RPMI8226 (cell line): ENCODE measurements around the gene STK38.
"Not testable (repeated sequence)": the region's sequence is repeated elsewhere in the genome, so short reads cannot be mapped to it uniquely, and the experiment has no call there.

Source experiments
- DNase-seq: peaks from one replicate; pipeline ENCODE4 v3.0.0-alpha.2; 2015

STK38 gene

GRCh38 chr6:36546920-36547645, at the start of gene STK38:
Gene STK38 (minus strand): TSS chr6:36547479. CDS start chr6:36540202, 7,277 bp downstream.
- DNase-seq: peak; percentile 92

DNA sequence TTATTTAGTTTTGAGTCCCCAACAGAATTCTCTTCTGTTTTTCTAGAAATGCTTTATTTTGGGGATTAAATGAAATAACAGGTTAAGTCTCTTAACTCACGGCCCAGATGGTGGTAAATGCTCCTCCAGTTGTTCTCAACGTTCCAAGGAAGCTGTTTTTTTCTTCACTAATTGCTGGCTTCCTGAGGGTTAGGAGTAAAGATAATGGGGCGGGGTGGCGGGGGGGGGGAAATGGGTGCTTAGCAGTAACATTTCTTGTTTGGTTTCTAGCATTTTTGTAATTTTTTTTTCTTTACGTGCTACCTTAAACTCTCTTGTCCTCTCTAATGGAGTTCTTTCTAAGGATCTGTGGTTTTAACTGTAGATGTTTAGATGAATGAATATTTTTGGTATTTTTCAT, 49.1 kb upstream of the STK38 start:
- DNase-seq: no peak

- DNase-seq: peak; percentile 37
Observed at GRCh38 chr6:36594816-36595643, 47.8 kb upstream of the STK38 start.

GRCh38 chr6:36594029-36594815, 46.9 kb upstream of the STK38 start, which contains the start of gene SRSF3:
Gene SRSF3 (plus strand): TSS chr6:36594362. CDS start chr6:36596763, 2,401 bp downstream.
- peak; percentile 98 for DNase-seq

- peak; percentile 77 for DNase-seq
Observed at GRCh38 chr6:36593569-36594028, 46.3 kb upstream of the STK38 start.

DNA sequence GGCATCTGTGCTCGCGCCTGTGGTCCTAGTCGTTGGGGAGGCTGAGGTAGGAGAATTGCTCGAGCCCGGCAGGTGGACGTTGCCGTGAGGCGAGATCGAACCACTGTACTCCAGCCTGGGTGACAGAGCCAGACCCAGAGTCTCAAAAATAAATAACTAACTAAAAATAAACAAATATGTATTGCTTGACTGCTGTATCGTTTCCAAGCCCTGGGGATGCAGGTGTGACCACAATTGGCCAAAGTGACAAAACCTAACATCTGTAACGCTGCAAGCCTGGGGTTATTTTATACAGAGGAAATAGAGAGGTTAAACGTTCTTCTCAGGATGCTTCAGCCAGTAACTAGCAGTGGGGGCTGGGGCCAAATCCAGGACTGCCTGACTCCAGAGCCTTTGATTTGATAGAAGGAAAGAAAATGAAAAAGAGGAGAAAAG, 45.0 kb upstream of the STK38 start:
- peak; percentile 70 for DNase-seq

DNA sequence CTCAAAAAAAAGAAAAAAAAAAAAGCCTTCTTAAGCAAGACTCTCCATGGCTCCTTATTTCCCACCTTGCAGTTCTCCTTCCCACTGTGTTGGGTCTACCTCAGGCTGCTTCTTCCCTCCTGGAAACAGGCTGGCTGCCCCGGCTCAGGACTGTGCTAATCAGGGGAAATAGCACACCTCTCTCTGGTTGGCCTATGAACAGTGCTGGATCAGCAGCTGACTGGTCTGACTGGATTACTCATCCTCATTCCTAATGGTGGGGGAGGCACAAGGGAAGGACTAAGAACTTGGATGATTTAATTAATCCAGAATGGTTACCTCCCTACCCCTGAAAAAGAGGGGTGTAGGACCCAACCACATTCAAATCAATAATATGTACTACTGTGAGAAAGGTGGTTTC, 43.0 kb upstream of the STK38 start:
- no peak for DNase-seq

DNA sequence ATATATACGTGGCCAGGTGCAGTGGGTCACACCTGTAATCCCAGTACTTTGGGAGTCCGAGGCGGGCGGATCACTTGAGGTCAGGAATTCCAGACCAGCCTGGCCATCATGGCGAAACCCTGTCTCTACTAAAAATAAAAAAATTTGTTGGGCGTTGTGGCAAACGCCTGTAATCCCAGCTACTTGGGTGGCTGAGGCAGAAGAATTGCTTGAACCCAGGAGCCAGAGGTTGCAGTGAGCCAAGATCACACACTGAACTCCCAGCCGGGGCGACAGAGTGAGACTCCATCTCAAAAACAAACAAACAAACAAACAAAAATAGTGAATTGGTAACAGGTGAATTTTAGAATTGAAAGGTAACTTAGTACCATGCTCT, 41.7 kb upstream of the STK38 start:
- not testable (repeated sequence) for DNase-seq

- no peak for DNase-seq
Observed at GRCh38 chr6:36586606-36587005, 39.3 kb upstream of the STK38 start.

DNA sequence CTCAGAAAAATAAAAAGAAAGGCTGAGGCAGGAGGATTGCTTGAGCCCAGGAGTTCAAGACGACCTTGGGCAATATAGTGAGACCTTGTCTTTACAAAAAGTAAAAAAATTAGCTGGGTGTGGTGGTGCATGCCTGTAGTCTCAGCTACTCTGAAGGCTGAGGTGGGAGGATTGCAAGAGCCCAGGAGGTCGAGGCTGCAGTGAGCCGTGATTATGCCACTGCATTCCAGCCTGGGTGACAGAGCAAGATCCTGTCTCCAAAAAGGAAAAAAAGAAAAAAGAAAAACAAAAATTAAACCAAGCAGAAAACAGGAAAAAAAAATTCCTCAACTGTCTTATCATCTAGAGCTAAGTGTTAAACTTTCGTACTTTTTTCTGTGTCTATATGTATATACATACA, 34.4 kb upstream of the STK38 start:
- no peak for DNase-seq

DNA sequence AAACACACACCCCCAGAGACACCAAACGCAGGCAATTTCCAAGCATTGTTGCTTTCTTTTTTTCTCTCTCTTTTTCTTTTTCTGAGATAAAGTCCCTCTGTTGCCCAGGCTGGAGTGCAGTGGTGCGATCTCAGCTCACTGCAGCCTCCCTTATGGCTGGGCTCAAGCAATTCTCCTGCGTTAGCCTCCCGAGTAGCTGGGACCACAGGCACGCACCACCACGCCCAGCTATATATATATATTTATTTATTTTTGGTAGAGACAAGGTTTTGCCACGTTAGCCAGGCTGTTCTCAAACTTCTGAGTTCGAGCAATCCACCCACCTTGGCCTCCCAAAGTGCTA, 32.9 kb upstream of the STK38 start:
- DNase-seq: no peak

DNA sequence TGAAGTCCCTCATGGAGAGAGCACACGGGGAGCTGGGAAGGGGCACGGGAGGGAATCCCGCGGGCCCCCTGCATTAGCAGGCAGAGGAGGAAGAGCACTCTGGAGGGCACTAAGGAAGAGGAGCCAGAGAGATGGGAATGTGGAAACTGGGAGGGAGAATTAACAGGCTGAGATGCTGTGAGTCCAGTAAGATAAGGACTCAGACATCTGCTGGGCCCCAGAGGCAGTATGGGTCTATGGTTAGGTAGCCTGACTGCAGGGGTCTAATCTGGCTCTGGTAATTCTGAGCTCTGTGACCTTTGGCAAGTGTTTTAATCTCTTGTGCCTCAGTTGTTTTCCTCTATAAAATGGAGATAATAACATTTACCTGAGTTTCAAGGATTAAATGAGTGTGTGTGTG, 31.2 kb upstream of the STK38 start:
- DNase-seq: no peak

DNA sequence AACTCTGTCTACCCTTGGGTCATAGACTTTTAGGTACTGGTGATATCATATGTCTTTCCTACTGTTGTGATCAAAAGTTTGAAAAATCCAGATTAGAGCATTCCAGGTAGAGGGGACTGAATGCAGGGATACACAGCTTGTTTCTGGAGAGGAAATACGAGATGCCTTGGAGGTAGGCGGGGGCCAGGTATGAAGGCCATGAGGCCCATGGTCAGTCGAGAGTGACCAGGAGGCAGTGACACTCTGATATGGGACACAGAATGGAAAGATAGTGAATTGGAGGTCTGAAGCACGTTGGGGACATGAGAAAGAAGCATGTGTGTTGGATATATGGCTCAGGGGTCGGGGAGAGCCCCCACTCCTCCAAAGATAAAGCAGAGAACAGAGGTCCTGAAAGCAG, 30.8 kb upstream of the STK38 start:
- no peak for DNase-seq

DNA sequence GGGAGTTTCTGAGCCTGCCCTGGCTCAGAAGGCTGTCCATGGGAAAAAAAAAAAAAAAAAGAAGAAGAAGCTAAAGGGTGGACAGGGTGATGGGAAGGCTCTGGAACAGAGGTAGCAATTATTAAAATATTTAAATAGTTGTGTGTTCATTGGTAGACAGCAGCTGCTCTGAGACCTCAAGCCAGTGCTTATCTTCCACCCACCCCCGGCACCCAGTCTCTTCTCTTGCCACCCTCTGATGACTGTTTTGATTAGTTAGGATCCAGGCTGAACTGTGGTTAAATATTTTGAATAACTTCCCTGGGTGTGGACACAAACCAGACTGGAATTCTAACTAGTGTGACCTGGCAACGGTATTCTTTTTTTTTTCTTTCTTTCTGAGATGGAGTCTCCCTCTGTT, 30.0 kb upstream of the STK38 start:
- no peak for DNase-seq

DNA sequence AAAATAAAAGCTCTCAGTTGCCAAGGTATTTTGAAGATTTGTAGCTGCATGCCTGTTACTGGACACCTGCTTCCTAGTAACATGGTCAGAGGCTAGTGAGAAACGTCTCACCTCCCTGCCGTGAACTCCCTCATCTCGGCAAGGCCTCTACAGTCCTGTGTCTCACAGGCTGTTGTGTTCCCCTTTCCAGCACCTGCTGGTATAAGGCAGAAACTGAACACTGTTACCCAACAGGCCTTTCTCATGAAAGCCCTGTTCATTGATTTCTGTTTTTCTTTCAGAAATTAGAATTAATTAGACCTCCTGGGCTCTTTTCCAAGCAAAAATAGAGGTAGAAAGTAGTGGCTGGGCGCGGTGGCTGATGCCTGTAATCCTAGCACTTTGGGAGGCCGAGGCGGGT, 29.3 kb upstream of the STK38 start:
- no peak for DNase-seq

GRCh38 chr6:36574679-36575078, 27.4 kb upstream of the STK38 start:
- DNase-seq: no peak

GRCh38 chr6:36572353-36573311, 25.4 kb upstream of the STK38 start:
- not testable (repeated sequence) for DNase-seq

DNA sequence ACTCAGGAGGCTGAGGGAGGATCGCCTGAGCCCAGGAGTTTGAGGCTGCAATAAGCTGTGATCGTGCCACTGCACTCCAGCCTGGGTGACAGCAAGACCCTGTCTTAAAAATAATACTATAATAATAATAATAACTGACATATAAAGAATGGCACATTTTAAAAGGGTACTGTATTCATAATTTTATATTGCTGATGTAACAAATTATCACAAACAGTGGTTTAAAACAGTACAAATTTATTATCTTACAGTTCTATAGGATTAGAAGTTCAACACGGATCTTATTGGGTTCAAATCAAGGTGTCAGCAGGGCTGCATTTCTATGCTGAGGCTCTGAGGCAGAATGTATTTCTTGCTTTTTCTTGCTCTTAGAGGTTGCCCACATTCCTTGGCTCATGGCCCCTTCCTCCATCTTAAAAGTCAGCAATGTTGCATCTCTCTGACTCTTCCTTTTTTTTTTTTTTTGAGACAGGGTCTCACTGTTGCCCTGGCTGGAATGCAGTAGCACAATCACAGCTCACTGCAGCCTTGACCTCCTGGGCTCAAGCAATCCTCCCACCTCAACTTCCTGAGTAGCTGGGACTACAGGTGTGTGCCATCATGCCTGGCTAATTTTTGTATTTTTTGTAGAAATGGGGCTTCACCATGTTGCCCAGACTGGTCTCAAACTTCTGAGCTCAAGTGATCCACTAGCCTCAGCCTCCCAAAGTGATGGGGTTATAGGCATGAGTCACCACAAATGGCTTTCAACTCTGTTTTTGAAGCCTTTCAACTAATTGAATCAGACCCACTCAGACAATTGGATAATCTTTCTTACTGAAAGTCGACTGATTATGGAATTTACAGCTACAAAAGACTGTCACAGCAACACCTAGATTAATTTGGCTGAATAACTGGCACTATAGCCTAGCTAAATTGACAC, 24.1 kb upstream of the STK38 start:
- DNase-seq: no peak

- no peak for DNase-seq
Observed at GRCh38 chr6:36570264-36570663, 23.0 kb upstream of the STK38 start.

DNA sequence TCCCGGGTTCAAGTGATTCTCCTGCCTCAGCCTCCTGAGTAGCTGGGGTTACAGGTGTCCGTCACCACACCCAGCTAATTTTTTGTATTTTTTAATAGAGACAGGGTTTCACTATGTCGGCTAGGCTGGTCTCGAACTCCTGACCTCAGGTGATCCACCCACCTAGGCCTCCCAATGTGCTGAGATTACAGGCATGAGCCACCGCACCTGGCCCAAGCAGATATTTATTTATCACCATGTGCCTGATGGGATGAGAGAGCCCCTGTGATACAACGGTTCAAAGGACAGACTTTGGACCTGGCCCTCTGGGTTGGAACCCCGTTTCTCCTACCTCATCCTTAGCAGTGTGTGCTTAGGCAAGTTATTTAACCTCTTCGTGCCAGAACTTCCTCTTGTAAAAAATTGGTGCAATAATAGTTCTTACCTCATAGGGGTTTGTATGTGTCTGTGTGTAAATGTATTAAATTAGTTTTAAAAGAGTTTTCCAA, 19.2 kb upstream of the STK38 start:
- DNase-seq: no peak

DNA sequence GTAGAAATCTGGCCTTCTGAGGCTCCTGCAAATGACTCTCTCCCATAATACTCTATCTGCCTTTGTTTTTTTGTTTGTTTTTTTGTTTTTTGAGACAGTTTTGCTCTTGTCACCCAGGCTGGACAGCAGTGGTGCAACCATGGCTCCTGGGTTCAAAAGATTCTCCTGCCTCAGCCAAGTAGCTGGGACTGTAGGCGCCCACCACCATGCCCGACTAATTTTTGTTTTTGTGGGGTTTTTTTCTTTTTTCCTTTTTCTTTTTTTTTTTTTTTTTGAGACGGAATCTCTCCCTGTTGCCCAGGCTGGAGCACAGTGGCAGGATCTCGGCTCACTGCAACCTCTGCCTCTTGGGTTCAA, 16.6 kb upstream of the STK38 start:
- no peak for DNase-seq
